HG03175 (cell line): ENCODE data around the gene LIMK1.
"Not testable (repeated sequence)": the region's sequence is repeated elsewhere in the genome, so short reads cannot be mapped to it uniquely, and the experiment has no call there.

Source experiments
- ATAC-seq: cut with Tn5 transposase; IDR thresholded peaks from one replicate; pipeline ENCODE4 v1.9.1; 2021; ENCODE audit warnings: mild to moderate bottlenecking, moderate library complexity; ENCODE audit not compliant: unreplicated experiment

The LIMK1 gene

GRCh38 chr7:74119831-74120230, 36.2 kb downstream of the LIMK1 start:
- no peak for ATAC-seq

GRCh38 chr7:74121401-74122249, 38.0 kb downstream of the LIMK1 start:
- no peak for ATAC-seq

GRCh38 chr7:74123892-74124291, 40.3 kb downstream of the LIMK1 start:
- not testable (repeated sequence) for ATAC-seq

- ATAC-seq = no peak
Observed at GRCh38 chr7:74126220-74126880, 42.7 kb downstream of the LIMK1 start.

- no peak for ATAC-seq
Observed at GRCh38 chr7:74129887-74130286, 46.3 kb downstream of the LIMK1 start.

- ATAC-seq = no peak
Observed at GRCh38 chr7:74130518-74130917, 46.9 kb downstream of the LIMK1 start.

- ATAC-seq = no peak
Observed at GRCh38 chr7:74134117-74134620, 50.6 kb downstream of the LIMK1 start.

GRCh38 chr7:74138334-74138867, 54.8 kb downstream of the LIMK1 start:
- no peak for ATAC-seq

- ATAC-seq = no peak
Observed at GRCh38 chr7:74138945-74139843, 55.6 kb downstream of the LIMK1 start.

GRCh38 chr7:74141705-74142104, 58.1 kb downstream of the LIMK1 start:
- ATAC-seq = no peak

- no peak for ATAC-seq
Observed at GRCh38 chr7:74143383-74143782, 59.8 kb downstream of the LIMK1 start.

GRCh38 chr7:74148491-74148890, 64.9 kb downstream of the LIMK1 start:
- no peak for ATAC-seq

- no peak for ATAC-seq
Observed at GRCh38 chr7:74149071-74149470, 65.5 kb downstream of the LIMK1 start.

GRCh38 chr7:74149603-74150002, 66.0 kb downstream of the LIMK1 start:
- ATAC-seq = no peak

GRCh38 chr7:74153736-74154135, 70.1 kb downstream of the LIMK1 start:
- no peak for ATAC-seq

GRCh38 chr7:74155810-74156395, 72.3 kb downstream of the LIMK1 start:
- ATAC-seq = no peak

GRCh38 chr7:74157605-74158004, 74.0 kb downstream of the LIMK1 start:
- ATAC-seq = no peak

GRCh38 chr7:74164985-74165456, 81.4 kb downstream of the LIMK1 start:
- no peak for ATAC-seq

GRCh38 chr7:74165867-74166593, 82.4 kb downstream of the LIMK1 start:
- ATAC-seq = no peak

- ATAC-seq = not testable (repeated sequence)
Observed at GRCh38 chr7:74167324-74167723, 83.7 kb downstream of the LIMK1 start.
